LHCN-M2 (cell line): ENCODE results near the gene SCT. TPM values are rescaled to one million over a fixed set of nuclear protein-coding genes. Genes with fewer than 3 reads are reported as not detected.

Experiments used
- DNase-seq: peaks from one replicate; pipeline ENCODE4 v3.0.0-alpha.2; 2012; ENCODE audit warnings: low read depth
- total RNA-seq: library from RNA; depleted of rRNA; stranded (reverse); fragments of >200 nt; gene quantifications from 2 replicates; pipeline ENCODE4 v1.2.3, GENCODE V29; 2014; rRNA removed

Gene SCT
- total RNA-seq, 1 experiment from 2014 or later: not detected

GRCh38 chr11:587978-588380 lies 39.0 kb downstream of the SCT start:
- DNase-seq: peak; percentile 76

- DNase-seq: peak; percentile 37
These were observed 39.4 kb downstream of the SCT start for GRCh38 chr11:587546-587945.

GRCh38 chr11:586376-587316 lies 40.3 kb downstream of the SCT start:
- no peak for DNase-seq

GRCh38 chr11:584287-584686 lies 42.7 kb downstream of the SCT start:
- DNase-seq: no peak

- DNase-seq: no peak
These were observed 45.2 kb downstream of the SCT start for GRCh38 chr11:581752-582151.

GRCh38 chr11:581342-581741 lies 45.6 kb downstream of the SCT start:
- no peak for DNase-seq

GRCh38 chr11:579830-580601 lies 47.0 kb downstream of the SCT start:
- DNase-seq: peak; percentile 23

GRCh38 chr11:578276-579035 lies 48.5 kb downstream of the SCT start:
- DNase-seq: no peak

GRCh38 chr11:577611-577894 lies 49.4 kb downstream of the SCT start:
- DNase-seq: no peak

GRCh38 chr11:576811-577610 lies 50.0 kb downstream of the SCT start:
- DNase-seq: peak; percentile 7

Other genes with a start within 250 kb of the SCT start
- gene PKP3, start 233.0 kb downstream of the SCT start, total RNA-seq: 3.7 and 4.7 TPM in 2 replicates
- 5.5 and 5.8 TPM in 2 replicates for gene SIGIRR, start 212.2 kb downstream of the SCT start, total RNA-seq
- gene ANO9, start 185.2 kb downstream of the SCT start, total RNA-seq: not detected in 2 replicates
- gene PTDSS2, start 176.9 kb downstream of the SCT start, total RNA-seq: 40.7 and 51.2 TPM in 2 replicates
- gene RNH1, start 119.9 kb downstream of the SCT start, total RNA-seq: 287 and 315 TPM in 2 replicates
- 58.1 and 70.7 TPM in 2 replicates for gene HRAS, start 91.6 kb downstream of the SCT start, total RNA-seq
- gene LRRC56, start 89.7 kb downstream of the SCT start, total RNA-seq: 0.17 and 0.19 TPM in 2 replicates
- gene LMNTD2, start 66.4 kb downstream of the SCT start, total RNA-seq: 0.46 and 1.3 TPM in 2 replicates
- 6.2 and 8.8 TPM in 2 replicates for gene RASSF7, start 66.2 kb downstream of the SCT start, total RNA-seq
- 35.6 and 36.2 TPM in 2 replicates for gene PHRF1, start 50.7 kb downstream of the SCT start, total RNA-seq
- gene IRF7, start 11.2 kb downstream of the SCT start, total RNA-seq: 10.7 and 12.5 TPM in 2 replicates
- not detected in 2 replicates for gene CDHR5, start 2.2 kb downstream of the SCT start, total RNA-seq
- not detected in 2 replicates for gene DRD4, start 10.1 kb upstream of the SCT start, total RNA-seq
- gene DEAF1, start 68.0 kb upstream of the SCT start, total RNA-seq: 30.2 and 39.4 TPM in 2 replicates
- gene TMEM80, start 68.6 kb upstream of the SCT start, total RNA-seq: 26.2 and 30.3 TPM in 2 replicates
- gene EPS8L2, start 79.0 kb upstream of the SCT start, total RNA-seq: 10.9 and 16.9 TPM in 2 replicates
- 125 and 128 TPM in 2 replicates for gene TALDO1, start 120.3 kb upstream of the SCT start, total RNA-seq
- 41.7 and 44.9 TPM in 2 replicates for gene GATD1, start 150.3 kb upstream of the SCT start, total RNA-seq
- 2.4 and 3.5 TPM in 2 replicates for gene CEND1, start 162.9 kb upstream of the SCT start, total RNA-seq
- gene SLC25A22, start 171.1 kb upstream of the SCT start, total RNA-seq: 18.5 and 19.9 TPM in 2 replicates
- gene PIDD1, start 178.1 kb upstream of the SCT start, total RNA-seq: 13.0 and 15.3 TPM in 2 replicates
- 416 and 495 TPM in 2 replicates for gene RPLP2, start 182.8 kb upstream of the SCT start, total RNA-seq
- 43.7 and 45.4 TPM in 2 replicates for gene PNPLA2, start 191.7 kb upstream of the SCT start, total RNA-seq
- gene CRACR2B, start 200.7 kb upstream of the SCT start, total RNA-seq: 0.40 and 1.3 TPM in 2 replicates
- 840 and 1,028 TPM in 2 replicates for gene CD151, start 205.8 kb upstream of the SCT start, total RNA-seq
- gene POLR2L, start 215.3 kb upstream of the SCT start, total RNA-seq: 91.8 and 146 TPM in 2 replicates
- 199 and 210 TPM in 2 replicates for gene TSPAN4, start 215.7 kb upstream of the SCT start, total RNA-seq